Upper lobe of left lung (tissue), 4 donors: ENCODE results near the gene CPA1.
A peak's percentile ranks its signal among the peaks of the same experiment; 100 is the strongest.

ENCODE experiments used
- POLR2A ChIP-seq, 4 donors: fragments of 450-650 bp; IDR thresholded peaks; one replicate each; pipeline ENCODE4 v1.5.1; 2016 to 2017; ENCODE audit warnings: antibody characterized with exemption in 4 of 4, mild to moderate bottlenecking in 2 of 4
- POLR2AphosphoS5 ChIP-seq, 2 donors: sonication (generic); formaldehyde crosslinking; IDR thresholded peaks; one replicate each; pipeline ENCODE4 v1.5.1; 2017; ENCODE audit warnings: antibody characterized with exemption in 2 of 2
- TF ChIP-seq, protein P1 (sequence below), 6 experiments: fragments of 450-650 bp in 4 of 6; fragments of 200-600 bp in 2 of 6; sonication (generic) in 2 of 6; IDR thresholded peaks; one replicate each; pipeline ENCODE4 v1.5.1; 2016 to 2019; ENCODE audit warnings: antibody characterized with exemption in 6 of 6

DNA sequence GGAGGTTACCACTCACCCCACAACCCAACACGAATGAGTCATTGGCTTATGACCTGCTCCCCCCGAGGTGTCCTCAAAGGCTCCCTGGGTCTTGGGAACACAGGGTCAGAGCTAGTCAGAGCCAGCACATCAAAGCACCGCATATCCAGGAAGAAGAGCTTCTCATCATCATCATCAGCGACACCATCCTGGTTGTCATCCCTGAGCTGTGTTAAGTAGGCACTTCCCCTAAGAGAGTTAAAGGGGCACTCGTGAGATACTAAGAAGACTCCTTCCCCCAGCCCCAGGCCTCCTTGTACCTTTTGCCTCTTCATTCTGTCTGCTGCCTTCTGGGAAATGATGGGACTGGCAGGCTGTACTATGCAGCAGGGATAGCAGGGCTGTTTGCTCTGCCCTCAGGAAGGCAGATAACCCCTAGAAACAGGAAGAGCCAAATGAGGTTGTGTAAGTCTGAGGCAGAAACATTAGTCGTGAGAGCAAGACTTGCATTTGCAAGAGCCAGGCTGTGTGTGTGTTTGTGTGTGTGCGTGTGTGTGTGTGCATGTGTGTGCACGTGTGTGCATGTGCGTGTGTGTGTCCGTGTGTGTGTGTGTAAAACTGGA is 11.1 kb upstream of the CPA1 start:
- TF ChIP-seq, protein P1, sequence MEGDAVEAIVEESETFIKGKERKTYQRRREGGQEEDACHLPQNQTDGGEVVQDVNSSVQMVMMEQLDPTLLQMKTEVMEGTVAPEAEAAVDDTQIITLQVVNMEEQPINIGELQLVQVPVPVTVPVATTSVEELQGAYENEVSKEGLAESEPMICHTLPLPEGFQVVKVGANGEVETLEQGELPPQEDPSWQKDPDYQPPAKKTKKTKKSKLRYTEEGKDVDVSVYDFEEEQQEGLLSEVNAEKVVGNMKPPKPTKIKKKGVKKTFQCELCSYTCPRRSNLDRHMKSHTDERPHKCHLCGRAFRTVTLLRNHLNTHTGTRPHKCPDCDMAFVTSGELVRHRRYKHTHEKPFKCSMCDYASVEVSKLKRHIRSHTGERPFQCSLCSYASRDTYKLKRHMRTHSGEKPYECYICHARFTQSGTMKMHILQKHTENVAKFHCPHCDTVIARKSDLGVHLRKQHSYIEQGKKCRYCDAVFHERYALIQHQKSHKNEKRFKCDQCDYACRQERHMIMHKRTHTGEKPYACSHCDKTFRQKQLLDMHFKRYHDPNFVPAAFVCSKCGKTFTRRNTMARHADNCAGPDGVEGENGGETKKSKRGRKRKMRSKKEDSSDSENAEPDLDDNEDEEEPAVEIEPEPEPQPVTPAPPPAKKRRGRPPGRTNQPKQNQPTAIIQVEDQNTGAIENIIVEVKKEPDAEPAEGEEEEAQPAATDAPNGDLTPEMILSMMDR (IDR thresholded peaks at IDR 0.05): no peak
- TF ChIP-seq POLR2A (IDR thresholded peaks at IDR 0.05) (no peak), POLR2AphosphoS5 (IDR thresholded peaks at IDR 0.05) (peak; percentile 51 to 54)
